GM19455 (cell line): ENCODE data around the gene AGAP1.

ENCODE experiments used
- ATAC-seq: cut with Tn5 transposase; IDR thresholded peaks from one replicate; pipeline ENCODE4 v1.9.1; 2021; ENCODE audit not compliant: unreplicated experiment

Gene AGAP1

DNA sequence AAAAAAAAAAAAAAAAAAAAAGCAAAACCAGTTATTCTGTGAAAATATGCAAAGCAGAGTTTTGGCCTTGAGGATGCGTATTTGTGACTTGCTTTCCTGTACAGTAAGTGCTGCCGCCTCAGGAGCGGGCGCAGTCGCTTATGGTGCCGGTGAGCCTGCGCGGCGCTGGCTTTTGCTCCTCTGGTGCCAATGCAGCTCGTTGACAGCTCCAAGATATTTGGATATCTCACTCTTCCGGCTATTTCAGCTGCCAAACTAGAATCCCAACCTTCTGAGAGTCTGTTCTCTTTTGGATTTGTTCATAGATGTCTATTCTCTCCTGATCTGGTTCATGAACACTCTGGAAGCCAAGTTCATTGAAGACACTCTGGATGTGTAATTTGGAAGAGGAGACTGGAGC lies 184.1 kb downstream of the AGAP1 start:
- no peak for ATAC-seq

DNA sequence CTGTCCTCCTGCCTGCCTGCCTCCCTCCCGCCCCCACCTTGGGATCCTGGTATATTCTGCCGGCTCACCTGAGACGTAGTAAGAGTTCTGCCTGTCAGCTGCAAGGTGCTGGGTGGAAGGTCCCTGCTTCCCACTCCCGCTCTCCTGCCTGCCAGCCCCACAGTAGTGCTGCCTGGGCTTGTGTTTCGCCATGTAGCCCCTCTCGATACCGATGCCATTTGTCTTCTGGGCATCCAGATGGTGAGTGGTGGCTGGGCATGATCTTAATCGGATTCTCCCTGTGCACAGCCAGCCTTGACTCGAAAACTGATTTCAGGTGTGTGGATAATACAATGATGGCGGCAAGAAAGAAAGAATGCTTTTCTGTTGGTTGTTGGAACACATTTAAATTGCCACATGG lies 184.9 kb downstream of the AGAP1 start:
- no peak for ATAC-seq

DNA sequence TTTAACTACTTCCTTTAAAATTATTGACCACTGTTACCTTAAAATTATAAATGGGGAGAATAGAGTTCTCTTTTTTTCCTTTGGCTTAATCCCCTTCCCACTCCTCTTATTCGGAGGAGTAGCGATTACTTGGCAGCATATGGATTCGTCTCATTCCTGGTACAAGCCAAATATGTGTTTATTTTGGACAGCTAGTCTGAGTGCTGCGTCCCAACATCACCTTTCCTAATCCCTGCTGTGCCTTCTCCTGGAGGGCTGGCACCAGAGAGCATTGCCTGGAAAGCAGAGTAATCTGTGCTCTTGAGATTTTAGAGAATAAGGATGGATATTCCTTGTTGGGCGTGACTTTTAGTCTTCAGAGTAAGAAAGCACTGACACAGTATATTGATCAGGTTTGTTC lies 185.6 kb downstream of the AGAP1 start:
- ATAC-seq = no peak

DNA sequence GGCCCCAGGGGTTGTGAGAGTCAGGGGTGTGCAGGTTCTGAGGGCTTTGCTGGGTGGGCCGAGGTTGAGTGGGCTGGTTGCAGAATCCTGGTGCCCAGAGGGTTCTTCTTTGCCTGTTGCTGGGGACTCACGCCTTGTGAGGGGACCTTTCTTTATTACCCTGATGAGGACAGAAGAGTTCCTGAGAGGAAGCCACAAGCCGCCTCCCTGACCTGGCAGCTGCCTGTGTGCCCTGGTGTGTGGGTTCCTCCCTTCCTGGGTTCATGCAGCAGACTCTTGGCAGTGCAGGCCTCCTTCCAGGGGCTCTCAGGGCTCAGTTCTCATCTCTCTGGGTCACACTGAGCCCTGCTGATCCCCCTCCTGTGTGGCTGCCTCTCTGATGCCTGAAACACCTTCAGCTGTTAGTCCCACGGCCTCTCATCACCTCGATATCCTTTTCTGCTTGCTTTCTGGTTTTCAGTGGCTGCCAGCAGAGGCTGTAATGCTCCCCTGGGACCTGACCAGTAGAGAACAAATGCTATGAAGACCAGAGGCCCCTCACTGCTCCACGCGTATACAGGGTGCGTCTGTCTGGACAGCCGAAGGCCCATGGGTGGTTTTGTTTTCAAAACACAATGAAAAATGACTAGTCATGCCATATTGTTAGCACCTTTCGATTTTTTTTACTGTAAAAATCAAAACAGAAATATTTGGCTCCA lies 191.3 kb downstream of the AGAP1 start:
- ATAC-seq = no peak

DNA sequence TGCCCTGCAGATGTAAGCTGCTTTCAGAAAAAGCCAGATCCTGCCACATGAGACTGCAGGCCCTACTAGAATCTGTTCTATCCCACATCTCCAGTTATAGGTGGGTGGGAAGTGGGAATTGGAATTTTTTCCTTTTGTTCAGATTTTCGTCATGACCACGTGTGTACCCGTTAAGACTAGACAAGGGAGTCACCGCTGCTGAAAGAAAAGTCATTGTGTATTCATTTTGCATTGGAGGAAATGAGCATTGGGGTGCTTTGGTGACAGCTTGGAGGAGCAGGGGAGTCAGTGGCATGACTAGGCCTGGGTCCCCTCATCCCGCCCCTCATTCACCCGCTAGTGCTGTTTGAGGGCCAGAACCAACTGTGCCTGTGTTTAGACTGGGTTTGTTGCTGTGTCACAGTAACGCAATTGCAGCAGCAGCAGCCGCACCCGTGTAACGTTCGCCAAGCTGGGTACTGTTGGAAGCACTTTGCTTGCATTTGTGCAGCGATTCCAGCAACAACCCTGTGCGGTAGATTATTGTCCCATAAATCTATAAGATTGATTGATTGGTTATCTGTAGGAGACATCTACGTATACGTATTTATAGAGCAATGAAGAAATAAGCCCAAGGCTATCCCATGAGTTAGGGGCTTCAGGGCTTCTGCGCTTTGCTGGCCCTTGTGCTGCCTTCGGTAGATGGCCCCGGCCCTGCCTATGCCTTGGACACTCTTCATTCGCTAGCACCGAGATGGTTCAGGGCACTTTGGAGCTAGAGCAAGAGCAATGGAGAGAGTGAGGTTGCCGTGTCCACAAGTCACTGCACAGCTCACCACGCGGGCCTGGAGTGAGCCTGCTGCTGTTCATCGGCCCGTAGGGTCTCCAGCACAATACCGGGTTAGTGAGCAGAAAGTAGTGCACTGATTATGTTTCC lies 194.9 kb downstream of the AGAP1 start:
- ATAC-seq = no peak

DNA sequence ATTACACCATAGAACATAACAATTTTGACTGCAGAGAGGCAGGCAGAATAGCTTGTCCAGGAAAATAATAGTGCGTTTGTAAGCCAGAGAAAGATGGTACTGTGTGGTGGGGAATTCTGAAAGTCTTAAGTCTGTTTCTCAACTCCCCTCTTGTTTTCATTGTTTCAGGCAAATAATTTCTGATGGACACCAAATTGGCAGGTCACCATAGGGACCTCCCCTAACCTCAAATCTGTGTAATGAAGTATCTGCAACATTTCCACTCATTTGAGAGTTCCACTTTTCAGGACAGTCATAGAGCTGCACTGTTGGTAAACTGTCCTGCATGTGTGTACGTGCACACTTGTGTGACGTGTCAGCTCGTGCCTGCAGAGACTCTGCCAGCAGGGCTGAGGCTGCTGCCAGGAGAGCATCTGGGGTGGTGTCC lies 195.6 kb downstream of the AGAP1 start:
- ATAC-seq = no peak

DNA sequence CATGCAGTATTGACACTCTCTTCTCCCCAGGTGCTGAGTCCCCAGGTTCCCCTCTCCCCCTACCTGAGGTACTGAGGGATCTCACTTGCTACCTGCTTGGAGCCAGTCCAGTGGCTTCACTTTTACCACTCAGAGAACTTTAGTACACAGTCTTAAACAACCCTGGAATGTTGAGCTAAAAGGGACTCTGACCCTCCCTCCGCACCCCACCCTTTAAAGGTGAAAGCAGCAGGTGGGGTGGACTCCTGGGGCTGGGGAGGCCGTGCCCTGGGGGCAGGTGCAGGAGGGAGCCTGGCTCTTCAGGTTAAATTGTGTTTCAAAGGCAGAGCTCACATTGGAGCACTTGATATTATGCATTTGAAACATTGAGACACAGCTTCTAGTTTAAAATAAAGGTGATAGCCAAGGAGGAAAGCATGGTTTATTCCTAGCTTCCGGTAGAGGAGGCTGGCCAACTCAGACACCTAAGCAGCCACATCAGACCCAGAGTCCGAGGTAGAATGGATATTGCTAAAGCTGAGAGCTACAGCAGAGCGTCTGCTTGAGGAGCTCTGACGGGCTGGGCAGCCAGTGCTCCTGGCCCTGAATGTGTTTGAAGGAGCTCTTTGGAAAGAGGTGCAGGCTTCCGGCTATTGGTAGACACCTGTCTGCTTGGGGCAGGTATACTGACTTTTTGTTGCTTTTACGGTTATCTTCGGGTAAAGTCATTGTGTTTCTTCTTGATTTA lies 196.4 kb downstream of the AGAP1 start:
- ATAC-seq = no peak

DNA sequence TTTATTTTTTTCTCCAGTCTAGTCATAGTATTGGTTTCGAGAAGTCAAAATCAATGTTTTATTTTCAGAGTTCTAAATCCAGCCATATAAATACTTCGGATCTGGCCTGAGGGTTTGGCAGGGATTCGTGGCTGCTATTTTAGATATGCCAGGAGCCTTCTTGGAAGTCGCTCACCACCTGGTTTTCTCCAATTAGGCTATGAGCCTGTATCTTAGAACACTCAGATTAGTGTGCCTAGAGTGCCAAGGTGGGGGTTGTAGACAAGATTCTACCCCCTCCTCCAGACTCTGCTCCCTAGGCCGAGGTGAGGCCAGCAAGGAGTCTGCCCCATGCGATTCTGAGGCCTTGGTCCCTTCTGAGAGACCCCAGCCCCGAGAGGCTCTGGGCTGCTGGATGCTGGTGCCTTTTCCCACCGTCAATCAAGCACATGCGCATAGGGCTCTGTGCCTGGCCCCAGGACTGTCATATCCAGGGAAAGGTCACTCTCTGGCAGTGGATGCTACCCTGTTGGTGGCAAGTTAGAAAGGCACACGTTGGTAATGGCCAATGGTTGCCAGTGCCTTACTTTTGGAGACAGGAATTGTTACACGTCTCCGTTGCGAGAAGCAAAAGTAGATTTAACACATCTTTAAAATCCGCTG lies 197.1 kb downstream of the AGAP1 start:
- no peak for ATAC-seq

DNA sequence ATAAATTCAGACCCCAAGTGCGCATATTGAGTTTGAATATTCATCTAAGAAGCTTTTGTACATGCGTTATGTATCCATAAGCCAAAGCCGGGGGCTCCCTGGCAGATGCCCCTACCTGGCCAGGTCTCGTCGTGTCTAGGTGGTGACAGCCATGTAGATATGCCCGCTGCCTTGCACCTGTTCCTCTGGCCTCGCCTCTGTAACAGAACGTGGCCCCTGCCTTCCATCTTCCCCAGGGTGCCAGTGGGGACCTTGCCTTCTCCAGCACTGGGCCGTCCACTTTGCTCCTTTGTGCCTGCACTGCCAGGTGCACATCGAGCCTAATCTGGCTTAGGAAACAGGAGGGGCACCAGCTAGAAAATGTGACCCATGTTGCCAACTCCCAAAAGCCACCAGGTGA lies 198.2 kb downstream of the AGAP1 start:
- ATAC-seq = no peak

DNA sequence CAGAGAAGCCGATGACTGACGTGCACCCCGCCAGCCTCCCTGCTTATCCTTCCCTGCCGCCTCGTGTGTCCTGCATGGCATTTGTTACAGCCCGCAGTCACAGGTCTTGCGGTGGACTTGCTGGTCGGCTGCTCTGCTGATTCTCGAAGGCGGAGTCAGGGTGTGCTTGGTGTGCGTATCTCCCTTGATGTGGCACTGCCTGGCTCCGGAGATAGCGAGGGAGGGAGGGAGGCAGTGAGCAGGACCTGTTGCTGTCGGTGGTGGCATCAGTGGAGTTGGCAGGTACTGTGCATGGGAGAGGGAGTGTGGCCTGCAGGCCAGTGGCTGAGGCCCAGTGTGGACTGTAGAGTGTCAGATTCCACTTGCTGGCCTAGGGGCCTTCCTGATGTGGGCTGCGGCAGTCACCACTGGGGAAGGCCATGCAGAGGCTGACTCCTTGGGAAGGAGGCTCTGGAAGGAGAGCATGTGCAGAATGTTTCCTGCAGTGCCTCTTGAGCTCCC lies 198.9 kb downstream of the AGAP1 start:
- ATAC-seq = no peak

DNA sequence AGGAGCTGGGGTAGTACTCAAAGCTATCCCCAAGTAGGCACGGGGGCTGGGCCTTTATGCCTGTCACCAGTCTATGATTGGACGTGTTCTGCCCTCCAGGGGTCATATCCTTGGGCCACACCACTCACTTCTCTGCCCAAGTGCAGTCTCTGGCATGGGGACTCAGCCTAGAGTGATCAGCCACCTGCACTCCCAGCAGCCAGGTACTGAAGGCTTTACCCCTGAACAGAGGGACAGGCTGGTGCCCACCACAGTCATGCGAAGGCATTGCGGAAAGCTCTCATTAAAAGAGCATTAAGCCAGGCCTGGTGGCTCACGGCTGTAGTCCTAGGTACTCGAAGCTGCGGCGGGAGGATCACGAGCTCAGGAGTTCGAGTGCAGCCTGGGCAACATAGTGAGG lies 199.4 kb downstream of the AGAP1 start:
- no peak for ATAC-seq

DNA sequence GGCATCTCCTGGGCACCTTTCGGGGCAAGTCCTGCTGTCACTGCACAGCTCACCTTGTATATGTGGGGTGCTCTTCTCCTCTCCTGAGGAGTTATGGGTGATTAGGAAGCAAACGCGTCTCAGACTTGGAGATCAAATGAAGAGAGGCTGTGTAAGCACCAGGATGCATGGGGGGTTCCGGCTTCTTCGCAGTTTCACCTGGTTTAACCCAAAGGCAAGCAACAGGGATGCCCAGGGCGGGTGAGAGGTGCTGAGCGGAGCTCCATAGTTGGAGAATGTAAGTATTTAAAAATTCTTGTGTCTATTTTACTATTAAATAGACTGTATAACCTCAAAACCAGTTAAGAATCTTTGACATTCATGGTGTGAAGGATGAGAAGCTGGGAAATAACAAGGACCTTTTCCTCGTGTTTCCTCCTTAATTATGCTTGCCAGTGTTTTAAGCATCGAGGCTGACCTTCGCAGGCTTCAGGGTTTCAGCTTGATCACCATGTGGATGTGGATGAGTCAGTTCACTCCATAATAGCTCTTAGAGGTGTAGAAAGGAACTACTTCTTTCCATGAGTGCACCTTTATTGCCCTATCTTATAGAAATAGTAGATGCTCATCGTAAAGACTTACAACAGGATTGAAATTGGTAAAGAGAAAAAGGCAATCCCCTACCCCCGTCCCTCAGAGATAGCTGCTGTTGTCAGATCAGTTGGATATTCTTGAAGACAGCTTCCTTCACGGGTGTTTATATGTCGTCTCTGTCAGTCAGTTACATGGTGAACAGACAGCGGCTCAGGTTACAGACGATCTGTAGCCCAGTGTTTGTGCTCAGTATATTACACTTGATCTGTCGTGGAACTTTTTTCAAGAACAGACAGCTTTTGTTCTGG lies 201.1 kb downstream of the AGAP1 start:
- ATAC-seq = no peak

DNA sequence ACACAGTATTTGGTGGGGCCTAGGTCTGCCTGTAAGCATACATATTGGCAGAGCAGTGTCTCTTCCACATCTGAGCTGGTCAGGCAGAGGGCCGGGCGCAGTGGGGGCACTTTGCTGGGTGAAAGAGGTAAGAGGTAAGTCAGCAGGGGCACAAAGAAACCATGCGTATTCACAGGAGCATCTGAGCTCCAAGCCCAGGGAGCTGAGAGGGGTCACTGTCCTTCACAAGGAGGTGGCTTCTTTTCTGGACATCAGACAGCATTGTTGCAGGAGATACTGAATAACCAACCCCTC lies 201.7 kb downstream of the AGAP1 start:
- no peak for ATAC-seq

DNA sequence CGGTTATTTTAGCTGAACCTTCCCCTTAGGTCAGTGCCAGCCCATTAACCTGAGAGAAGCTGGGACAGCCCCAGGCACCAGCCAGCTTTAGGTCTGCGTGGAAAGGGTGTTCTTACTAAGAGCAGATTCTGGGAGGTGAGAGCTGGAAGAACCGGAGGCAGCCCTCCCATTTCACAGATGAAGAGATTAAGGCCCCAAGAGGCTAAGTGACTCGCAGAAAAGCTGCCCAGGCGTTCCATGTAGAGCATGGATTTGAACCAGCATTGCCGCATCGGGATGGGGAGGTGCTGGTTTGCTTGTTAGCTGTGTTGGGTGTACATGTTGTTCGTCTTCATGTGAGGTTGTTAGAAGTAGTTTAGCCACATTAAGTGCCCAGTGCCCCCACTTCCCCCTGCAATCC lies 203.2 kb downstream of the AGAP1 start:
- no peak for ATAC-seq

DNA sequence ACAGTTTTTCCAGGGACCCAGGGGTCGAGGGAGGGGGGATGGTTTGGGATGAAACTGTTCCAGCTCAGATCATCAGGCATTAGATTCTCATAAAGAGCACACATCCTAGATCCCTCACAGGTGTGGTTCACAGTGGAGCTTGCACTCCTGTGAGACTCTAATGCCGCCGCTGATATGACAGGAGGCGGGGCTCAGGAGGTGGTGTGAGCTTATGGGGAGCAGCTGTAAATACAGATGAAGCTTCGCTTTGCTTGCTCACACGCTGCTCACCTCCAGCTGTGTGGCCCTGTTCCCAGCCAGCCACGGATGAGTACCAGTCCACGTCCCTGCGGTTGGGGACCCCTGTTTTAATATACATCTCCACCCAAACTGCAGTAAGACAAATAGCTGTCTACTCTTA lies 204.2 kb downstream of the AGAP1 start:
- no peak for ATAC-seq

DNA sequence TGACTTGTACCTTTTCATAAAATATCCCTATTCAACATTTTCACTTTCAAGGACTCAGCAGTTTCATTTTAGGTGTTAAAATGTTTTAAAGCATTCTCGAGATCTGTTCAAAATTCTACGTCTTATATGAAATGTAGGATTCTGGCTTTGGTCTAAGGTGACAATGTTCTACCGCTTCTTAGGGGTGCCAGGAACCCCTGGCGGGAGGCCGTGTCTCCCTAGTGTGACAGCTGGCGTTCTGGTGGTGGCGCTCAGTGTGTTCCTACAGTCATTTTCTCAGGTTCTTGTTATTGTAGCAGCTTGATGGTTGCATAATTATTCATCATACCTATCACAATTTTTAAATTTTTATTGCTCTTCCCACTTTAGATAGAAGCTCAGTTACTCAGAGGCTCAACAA lies 204.6 kb downstream of the AGAP1 start:
- ATAC-seq = no peak

DNA sequence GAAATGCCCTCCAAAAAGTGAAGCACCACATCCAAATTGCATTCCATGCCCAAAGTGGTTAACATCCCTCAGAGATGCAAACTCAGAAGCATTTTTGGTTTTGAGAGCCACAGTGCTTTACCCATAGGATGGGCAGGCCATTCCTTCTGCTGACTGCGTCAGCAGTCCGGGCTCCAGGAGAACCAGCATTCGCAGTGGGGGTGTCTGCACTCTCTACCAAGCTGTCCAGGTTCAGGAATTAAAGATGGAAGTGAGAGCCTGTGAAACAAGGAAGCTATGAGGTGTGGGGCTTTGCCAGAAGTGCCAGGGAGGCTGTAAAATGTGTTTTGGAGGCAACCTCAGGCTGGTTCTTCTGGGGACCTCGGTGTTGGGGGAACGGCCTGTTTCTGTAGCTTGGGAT lies 205.7 kb downstream of the AGAP1 start:
- ATAC-seq = no peak

DNA sequence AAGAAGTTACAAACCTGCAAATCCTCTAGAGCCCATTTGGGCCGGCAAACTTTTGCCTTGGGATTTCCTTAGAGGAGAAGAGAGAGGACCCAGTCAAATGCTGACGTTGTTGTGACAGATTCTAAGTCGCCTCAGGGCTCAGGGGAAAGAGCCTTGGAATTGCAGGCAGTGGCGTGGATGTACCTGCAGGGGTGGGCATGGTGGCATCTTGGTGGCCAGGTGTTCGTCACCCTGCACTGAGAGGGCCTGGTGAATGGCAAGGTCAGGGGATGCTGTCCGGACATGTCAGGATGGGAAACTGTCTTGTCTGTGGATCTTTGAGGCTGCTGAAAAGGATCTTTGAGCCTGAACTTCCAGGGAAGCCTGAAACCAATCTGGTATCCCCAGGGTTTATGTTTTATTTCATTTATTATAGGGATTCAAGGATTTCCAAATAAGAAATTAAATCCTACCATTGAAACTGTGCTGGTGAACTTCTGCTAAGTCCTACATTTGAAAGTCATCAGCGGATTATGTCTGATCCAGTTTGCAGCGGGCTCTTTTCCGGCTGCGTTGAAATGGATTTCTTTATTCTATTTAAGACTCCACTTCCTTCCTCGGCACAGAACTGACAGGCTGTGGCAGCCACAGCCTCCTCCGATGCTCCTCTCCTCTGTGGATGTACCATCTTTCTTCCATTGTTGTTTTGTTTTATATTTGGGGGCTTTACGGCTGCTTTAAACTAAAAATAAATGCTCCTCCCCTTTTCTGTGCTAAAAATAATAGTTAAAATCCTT lies 207.6 kb downstream of the AGAP1 start:
- no peak for ATAC-seq

DNA sequence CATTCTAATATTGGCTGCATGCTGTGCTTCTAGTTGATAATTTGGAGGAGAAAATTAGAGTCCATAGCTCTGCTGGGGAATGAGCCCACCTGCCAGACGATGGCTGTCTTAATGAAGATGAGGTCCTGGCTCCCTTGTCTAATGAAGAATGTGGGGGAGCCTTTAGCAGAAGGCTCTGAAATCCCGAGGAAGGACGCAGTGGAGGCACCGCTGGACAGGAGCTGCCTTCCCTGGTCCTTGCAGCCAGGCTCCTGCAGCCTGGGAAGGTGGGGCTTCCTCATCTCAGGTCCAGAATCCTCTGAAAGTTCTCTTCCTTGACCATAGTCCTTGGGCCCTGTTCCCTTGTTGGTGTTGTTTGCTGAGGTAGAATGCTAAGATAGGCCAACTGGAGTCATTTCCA lies 208.3 kb downstream of the AGAP1 start:
- ATAC-seq = no peak
